HG02840 (cell line): Measurements from ENCODE around the gene ACKR2.

Experiments used
- ATAC-seq: cut with Tn5 transposase; IDR thresholded peaks from one replicate; pipeline ENCODE4 v1.9.1; 2021; ENCODE audit warnings: mild to moderate bottlenecking, moderate library complexity, moderate number of reproducible peaks; ENCODE audit not compliant: unreplicated experiment, low FRiP score

ACKR2 gene

GRCh38 chr3:42809202-42809601 lies at the start of gene ACKR2:
ACKR2 (plus strand) TSS chr3:42809445; CDS start chr3:42864503, 55,058 bp downstream.
- ATAC-seq: no peak

GRCh38 chr3:42762046-42762724 lies 47.1 kb upstream of the ACKR2 start:
- no peak for ATAC-seq

GRCh38 chr3:42763021-42763420 lies 46.2 kb upstream of the ACKR2 start:
- no peak for ATAC-seq

GRCh38 chr3:42764115-42764514 lies 45.1 kb upstream of the ACKR2 start:
- no peak for ATAC-seq

- ATAC-seq: no peak
Observed at GRCh38 chr3:42764561-42765295, 44.5 kb upstream of the ACKR2 start.

GRCh38 chr3:42769477-42770131 lies 39.6 kb upstream of the ACKR2 start:
- no peak for ATAC-seq

GRCh38 chr3:42771271-42771670 lies 38.0 kb upstream of the ACKR2 start:
- ATAC-seq: no peak

GRCh38 chr3:42772670-42773408 lies 36.4 kb upstream of the ACKR2 start, which contains the start of gene CCDC13:
CCDC13 (minus strand) TSS chr3:42773253; CDS start chr3:42758345, 14,908 bp downstream.
- peak; percentile 99 for ATAC-seq

- ATAC-seq: peak; percentile 4
Observed at GRCh38 chr3:42773409-42773751, 35.9 kb upstream of the ACKR2 start.

GRCh38 chr3:42778644-42779043 lies 30.6 kb upstream of the ACKR2 start:
- ATAC-seq: no peak

GRCh38 chr3:42780398-42780797 lies 28.8 kb upstream of the ACKR2 start:
- peak; percentile 8 for ATAC-seq

- ATAC-seq: peak; percentile 58
Observed at GRCh38 chr3:42780892-42781700, 28.1 kb upstream of the ACKR2 start.

- no peak for ATAC-seq
Observed at GRCh38 chr3:42786212-42786611, 23.0 kb upstream of the ACKR2 start.

GRCh38 chr3:42786631-42787030 lies 22.6 kb upstream of the ACKR2 start:
- ATAC-seq: no peak

- ATAC-seq: no peak
Observed at GRCh38 chr3:42790714-42791229, 18.5 kb upstream of the ACKR2 start.

- ATAC-seq: no peak
Observed at GRCh38 chr3:42795621-42796181, 13.5 kb upstream of the ACKR2 start.

- no peak for ATAC-seq
Observed at GRCh38 chr3:42796332-42796885, 12.8 kb upstream of the ACKR2 start.

GRCh38 chr3:42799376-42799775 lies 9.9 kb upstream of the ACKR2 start:
- ATAC-seq: no peak

- ATAC-seq: no peak
Observed at GRCh38 chr3:42800251-42800650, 9.0 kb upstream of the ACKR2 start.
